ENCODE results near the gene SENP1. TPM values are rescaled to one million over a fixed set of nuclear protein-coding genes. Genes with fewer than 3 reads are reported as not detected.

Gene SENP1
- total RNA-seq, 3 donors from 2014 or later: 14.4 to 36.1 (median 30.2) TPM

DNA sequence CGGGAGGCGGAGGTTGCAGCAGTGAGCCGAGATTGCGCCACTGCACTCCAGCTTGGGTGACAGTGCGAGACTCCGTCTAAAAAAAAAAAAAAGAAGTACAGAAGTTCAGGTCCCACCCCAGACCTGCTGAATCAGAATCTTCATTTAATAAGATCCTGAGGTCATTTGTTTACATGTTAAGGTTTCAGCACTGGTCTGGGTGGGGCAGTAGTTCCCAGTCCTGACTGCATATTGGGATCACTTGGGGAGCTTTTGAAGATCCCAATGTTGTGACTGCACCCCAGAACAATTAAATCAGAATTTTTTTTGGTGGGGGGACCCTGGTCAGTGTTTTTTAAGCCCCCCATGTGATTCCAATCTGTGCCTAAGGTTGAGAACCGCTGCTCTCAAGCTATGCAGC is 89.9 kb downstream of the SENP1 start:
- Histone ChIP-seq H3K9me3 (no peaks in the 10 kb centered on the region), H3K36me3 (no peaks in the 10 kb centered on the region), H3K4me3 (no peak overlapping the region), H3K27me3 (no peaks in the 10 kb centered on the region), H3K27ac (no peak overlapping the region), H3K4me1 (no peaks in the 10 kb centered on the region)
- intact Hi-C loops (cut with DNase I; ENCODE audit: low total_unique reads): no loop called here
- TF ChIP-seq POLR2AphosphoS5 (IDR thresholded peaks at IDR 0.05) (no peak), POLR2A (IDR thresholded peaks at IDR 0.05) (no peak)
- TF ChIP-seq, protein P1, sequence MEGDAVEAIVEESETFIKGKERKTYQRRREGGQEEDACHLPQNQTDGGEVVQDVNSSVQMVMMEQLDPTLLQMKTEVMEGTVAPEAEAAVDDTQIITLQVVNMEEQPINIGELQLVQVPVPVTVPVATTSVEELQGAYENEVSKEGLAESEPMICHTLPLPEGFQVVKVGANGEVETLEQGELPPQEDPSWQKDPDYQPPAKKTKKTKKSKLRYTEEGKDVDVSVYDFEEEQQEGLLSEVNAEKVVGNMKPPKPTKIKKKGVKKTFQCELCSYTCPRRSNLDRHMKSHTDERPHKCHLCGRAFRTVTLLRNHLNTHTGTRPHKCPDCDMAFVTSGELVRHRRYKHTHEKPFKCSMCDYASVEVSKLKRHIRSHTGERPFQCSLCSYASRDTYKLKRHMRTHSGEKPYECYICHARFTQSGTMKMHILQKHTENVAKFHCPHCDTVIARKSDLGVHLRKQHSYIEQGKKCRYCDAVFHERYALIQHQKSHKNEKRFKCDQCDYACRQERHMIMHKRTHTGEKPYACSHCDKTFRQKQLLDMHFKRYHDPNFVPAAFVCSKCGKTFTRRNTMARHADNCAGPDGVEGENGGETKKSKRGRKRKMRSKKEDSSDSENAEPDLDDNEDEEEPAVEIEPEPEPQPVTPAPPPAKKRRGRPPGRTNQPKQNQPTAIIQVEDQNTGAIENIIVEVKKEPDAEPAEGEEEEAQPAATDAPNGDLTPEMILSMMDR (IDR thresholded peaks at IDR 0.05): no peak
- DNase-seq (ENCODE audit: low spot score in 2 of 2): no peak

DNA sequence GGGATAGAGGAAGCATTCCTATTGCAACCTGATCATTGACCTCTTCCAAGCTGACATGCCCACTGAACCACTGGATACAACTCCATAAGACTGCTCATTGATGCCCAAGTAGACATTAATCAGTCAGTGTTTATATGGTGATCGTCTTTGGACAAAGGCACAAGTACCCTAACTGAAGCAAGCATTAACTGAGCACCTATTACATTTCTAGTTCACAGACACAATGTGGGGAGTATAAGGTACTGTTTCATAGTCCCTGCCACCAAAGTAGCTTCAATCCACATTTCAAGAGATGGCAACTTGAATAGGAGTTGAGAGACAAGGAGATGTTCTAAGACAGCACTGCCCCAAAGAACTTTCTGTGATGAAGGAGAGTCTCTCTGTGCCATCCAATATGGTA is 90.8 kb downstream of the SENP1 start:
- Histone ChIP-seq H3K4me1 (no peaks in the 10 kb centered on the region), H3K27me3 (no peaks in the 10 kb centered on the region), H3K4me3 (no peak overlapping the region), H3K9me3 (no peaks in the 10 kb centered on the region), H3K27ac (no peak overlapping the region), H3K36me3 (no peaks in the 10 kb centered on the region)
- intact Hi-C loops (cut with DNase I; ENCODE audit: low total_unique reads): no loop called here
- no peak for TF ChIP-seq POLR2AphosphoS5 (IDR thresholded peaks at IDR 0.05)
- TF ChIP-seq, protein P1 (IDR thresholded peaks at IDR 0.05): no peak
- TF ChIP-seq POLR2A (IDR thresholded peaks at IDR 0.05): no peak
- DNase-seq (ENCODE audit: low spot score in 2 of 2): no peak

DNA sequence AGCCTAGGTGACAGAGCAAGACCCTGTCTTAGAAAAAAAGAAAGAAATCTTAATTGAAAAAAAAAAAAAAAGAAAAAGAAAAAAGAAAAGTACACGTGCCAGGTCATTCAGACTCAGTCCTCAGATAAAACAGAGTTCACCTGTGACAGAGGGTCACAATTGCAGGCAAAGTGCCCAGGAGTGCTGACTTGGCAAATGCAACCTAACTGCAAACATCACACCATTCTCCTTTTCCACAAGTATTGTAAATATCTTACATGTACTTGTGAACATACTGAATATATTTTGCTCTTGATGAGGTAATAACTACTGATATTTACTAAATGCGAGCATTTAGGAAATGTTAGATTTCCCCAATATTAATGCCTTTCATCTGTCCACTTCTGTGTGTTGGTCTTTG is 92.6 kb downstream of the SENP1 start:
- no peak for TF ChIP-seq POLR2AphosphoS5 (IDR thresholded peaks at IDR 0.05)
- TF ChIP-seq, protein P1 (IDR thresholded peaks at IDR 0.05): no peak
- TF ChIP-seq POLR2A (IDR thresholded peaks at IDR 0.05): no peak
- Histone ChIP-seq H3K4me1 (no peaks in the 10 kb centered on the region), H3K27me3 (no peaks in the 10 kb centered on the region), H3K36me3 (no peaks in the 10 kb centered on the region), H3K9me3 (no peaks in the 10 kb centered on the region), H3K27ac (no peak overlapping the region), H3K4me3 (no peak overlapping the region)
- no peak for DNase-seq (ENCODE audit: low spot score in 2 of 2)
- intact Hi-C loops (cut with DNase I; ENCODE audit: low total_unique reads): no loop called here

DNA sequence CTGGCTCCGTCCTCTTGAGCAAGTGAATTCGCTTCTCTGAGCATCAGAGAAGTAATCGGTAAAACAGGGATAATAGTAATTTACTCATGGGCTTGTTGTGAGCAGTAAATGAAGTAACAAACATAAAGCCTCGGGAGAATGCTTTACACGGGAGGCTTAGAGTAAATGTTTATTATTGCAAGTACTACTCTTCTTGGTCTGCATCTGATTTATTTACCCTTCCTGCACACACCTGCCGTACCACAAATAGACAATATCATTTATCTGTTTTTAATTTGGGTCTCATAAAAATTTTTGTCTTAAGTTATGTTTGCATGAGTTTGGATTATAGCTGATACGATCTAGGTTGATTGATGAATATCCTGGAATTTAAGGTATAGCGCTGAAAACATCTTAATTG is 93.8 kb downstream of the SENP1 start:
- Histone ChIP-seq H3K4me3 (no peak overlapping the region), H3K27ac (no peak overlapping the region), H3K36me3 (no peaks in the 10 kb centered on the region), H3K9me3 (no peaks in the 10 kb centered on the region), H3K27me3 (no peaks in the 10 kb centered on the region), H3K4me1 (no peaks in the 10 kb centered on the region)
- intact Hi-C loops (cut with DNase I; ENCODE audit: low total_unique reads): no loop called here
- no peak for DNase-seq (ENCODE audit: low spot score in 2 of 2)
- TF ChIP-seq, protein P1 (IDR thresholded peaks at IDR 0.05): no peak
- TF ChIP-seq POLR2A (IDR thresholded peaks at IDR 0.05) (no peak), POLR2AphosphoS5 (IDR thresholded peaks at IDR 0.05) (no peak)

DNA sequence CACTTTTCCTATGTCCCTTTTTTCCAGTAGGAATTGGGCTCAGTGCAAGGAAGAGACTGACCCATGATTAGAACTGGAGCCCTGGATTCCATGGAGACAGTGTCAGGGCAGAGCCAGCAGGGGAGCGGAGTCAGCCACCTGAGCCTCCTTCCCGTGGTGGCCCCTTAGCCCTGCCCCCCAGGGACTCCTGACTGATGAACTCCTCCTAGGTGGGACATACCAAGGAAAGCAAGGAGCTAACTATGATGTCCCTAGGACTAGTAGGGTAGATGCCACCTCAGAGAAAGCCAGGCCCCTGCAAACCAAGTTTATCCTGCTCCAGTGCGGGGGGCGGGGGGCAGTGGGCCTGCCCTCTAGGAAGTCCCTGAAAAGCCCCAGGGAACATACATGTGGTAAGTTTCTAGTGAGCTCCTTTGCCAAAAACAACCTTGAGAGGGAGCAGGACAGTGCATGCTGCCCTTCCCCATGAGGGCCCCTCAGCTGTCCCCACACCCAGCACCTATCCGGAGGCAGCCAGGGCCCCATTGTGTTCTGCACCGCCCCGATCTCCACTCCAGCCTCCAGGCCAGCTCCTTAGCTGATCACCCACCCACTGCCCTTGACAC is 95.4 kb downstream of the SENP1 start:
- no peaks in the 10 kb centered on the region for H3K36me3 ChIP-seq
- no peak overlapping the region for H3K27ac ChIP-seq
- intact Hi-C loops (cut with DNase I; ENCODE audit: low total_unique reads): no loop called here
- no peaks in the 10 kb centered on the region for H3K4me1 ChIP-seq
- no peak for DNase-seq (ENCODE audit: low spot score in 2 of 2)
- no peak for TF ChIP-seq POLR2A (IDR thresholded peaks at IDR 0.05)
- TF ChIP-seq, protein P1 (IDR thresholded peaks at IDR 0.05): no peak
- no peak overlapping the region for H3K4me3 ChIP-seq
- H3K27me3 ChIP-seq: no peaks in the 10 kb centered on the region
- no peaks in the 10 kb centered on the region for H3K9me3 ChIP-seq
